ENCODE data around the gene ALG2.
A peak's percentile ranks its signal among the peaks of the same experiment; 100 is the strongest.
"Not testable (repeated sequence)": the region's sequence is repeated elsewhere in the genome, so short reads cannot be mapped to it uniquely, and the experiment has no call there.

The ALG2 gene

DNA sequence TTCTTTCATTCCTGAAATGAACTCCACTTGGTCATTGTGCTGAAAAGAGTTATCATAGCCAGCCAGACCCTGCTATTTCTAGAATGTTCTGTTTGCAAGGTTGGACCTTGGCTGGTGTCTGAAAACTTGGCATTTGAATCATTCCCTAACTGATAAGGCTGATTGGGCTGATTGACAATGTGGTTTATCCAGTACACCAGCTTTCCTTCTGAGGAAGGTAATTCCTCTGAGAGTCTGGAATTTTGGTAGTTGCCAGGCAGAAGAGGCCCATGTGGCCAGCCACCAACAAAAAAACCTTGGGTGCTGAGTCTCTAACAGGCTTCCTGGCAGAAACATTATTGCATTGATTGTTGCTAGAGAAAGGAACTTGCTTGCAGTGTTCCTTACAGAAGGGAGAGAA lies 15.6 kb upstream of the ALG2 start:
- DNase-seq, result no peak

DNA sequence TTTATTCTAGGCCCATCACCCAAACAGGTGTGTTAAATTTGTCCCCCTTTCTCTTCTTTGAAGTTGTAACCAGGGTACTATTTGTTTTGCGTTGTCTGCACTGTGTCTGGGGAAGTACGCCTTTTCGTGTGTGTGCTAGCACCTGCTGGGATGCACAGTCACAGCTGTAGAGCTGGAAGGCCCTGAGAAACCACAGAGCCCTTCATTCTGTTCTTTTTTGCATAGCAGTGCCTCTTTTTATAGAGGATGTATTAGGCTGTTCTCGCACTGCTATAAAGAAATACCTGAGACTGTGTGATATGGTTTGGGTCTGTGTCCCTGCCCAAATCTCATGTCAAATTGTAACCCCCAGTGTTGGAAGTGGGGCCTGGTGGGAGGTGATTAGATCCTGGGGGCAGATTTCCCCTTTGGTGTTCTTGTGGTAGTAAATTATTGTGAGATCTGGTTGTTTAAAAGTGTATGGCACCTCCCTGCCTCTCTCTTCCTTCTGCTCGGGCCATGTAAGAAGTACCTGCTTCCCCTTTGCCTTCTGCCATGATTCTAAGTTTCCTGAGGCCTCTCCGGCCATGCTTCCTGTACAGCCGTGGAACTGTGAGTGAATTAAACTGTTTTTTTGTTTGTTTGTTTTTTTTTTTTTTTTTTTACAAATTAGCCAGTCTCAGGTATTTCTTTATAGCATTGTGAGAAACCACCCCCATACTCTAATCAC lies 14.3 kb upstream of the ALG2 start:
- no peak for DNase-seq

DNA sequence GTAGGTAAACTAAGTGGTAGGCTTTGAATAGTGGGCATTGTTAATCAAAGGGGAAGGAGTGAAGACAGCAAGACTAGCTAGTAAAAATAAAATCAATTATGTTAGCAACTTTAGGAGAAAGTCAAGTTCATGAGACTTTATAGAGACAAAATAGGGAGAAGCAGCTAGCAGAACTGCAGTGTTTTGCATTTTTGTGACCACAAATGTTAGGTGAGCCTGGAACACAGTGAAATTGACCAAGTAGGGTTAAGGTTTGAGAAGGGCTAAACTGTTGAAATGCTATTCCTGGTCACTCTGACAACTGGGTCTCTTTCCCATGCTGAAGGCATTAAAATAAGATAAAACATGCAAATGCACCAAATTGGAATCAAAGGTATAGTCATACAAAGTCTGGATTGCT lies 13.3 kb upstream of the ALG2 start:
- DNase-seq, result no peak

DNA sequence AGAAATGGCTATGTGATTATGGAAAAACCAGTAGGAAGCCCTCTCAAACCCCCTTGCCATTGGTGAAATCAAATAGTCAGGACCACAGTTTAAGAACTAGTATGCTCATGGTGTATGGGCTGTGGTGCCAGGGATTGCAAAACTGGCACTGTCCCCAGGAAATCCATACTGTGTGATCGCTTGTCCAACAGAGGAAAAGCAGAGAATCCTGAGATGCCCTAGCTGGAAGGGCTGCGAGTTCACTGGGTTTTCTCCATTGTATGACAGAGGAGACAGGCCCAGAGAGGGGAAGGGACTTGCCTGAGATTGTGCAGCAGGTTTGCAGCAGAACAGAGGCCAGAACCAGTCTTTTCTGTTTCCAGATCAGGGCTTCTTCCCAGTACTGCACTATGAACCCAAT lies 12.9 kb upstream of the ALG2 start:
- DNase-seq, result no peak

DNA sequence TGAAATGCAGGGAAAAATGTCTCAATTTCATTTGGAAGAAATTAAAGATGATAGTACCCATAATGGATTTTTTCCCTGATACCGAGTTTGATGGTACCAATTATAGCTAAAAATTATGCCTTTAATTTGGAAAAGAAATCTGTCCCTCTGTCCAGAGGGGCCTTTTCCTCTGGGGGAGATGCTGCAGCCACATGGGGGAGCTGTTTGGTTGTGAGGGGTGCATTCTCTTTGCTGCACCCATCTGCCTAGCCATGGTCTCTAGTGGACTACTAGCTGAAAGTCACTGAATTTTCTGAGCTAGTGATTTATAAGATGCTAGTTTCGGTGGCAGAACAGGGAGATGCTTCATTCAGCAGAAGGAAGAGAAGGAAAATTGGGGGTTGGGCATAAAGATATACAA lies 10.0 kb upstream of the ALG2 start:
- DNase-seq, result no peak

DNA sequence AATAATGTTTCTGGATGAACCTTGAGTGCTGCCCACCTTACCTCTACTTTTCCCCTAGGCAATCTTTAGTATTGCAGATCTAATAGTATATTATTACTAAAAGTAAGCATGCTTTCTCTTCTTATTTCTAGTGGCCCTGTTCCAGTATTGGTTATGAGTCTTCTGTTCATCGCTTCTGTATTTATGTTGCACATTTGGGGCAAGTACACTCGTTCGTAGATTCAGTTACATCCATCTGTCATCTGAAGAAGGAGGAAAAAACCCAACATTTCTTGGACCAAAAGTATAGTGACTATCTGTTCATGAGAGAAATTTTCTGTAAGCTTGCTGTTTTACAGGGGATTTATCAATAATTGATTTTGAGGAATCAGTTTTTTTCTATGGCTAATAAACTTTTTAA lies 8.5 kb upstream of the ALG2 start:
- no peak for DNase-seq

DNA sequence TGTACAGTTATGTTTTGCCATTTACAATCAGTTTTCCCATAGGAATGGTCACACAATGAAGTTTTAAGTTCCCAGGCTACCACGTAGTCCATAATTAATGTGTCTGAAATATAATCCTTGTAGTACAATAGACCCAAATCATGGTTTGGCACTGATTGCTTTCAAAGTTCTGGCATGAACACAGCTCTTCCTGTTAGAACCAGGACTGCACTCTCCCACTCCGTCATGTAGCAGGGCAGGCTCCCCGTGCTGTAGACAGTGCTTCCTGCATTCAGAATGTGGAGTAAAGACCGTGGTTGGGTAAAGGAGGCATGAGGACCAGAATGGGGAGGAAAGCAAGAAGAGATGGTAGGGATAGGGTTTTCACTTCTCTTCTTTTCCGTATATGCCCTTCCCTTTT lies 4.3 kb upstream of the ALG2 start:
- no peak for DNase-seq

DNA sequence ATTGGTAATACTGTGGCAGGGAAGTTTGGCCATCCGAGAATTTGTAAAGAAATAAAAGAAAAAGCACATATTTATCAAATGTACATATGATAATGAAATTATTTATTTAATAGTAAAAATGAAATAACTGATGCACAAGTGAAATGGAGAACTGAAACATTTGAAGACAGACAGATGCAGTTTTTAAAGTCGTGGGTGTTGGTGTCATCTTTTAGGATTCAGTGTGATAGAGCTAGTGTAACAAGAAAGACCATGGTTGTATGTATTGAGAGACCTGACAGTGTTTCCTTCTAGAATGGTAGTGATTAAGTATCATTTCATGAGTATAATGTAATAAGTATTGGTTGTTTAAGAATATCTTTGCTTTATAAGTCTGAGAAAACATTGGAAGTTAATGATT lies 2.7 kb upstream of the ALG2 start:
- no peak for DNase-seq

DNA sequence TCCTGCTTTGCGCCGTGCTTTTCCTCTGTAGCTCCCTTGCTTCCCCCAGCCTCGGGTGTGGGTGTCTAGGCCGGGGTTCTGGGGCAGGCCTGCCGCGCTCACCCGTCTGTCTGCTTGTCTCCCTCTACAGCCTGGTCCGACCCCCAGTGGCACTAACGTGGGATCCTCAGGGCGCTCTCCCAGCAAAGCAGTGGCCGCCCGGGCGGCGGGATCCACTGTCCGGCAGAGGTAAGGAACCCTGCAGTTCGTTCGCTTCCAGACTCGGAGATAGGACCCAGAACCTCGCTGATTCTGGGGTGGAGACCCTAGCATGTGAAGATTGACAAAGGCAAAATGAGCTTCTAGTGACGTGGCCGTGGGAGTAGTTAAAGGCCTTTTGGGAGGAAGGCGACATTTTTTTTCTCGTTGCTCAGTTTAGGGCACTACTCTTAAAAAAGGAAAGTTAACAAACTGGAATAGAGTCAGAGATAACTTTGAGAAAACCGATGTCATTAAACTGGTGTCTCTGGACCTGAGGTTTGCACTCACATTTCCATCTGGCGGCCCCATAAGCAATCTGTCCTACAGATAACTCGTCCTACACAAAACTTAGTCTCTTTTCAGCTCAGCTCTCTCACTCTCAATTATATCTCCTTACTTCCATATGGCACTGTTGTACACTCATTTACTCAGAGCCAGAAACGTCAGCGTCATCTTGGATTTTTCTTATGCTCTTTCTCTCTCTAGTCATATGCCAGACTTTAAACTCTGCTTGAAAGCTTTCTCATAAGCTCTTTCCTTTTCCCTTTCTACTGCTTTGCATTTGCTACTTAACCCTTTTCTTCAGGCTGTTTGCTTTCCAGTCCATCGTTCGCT lies 901 bp upstream of the ALG2 start:
- no peak for DNase-seq

DNA sequence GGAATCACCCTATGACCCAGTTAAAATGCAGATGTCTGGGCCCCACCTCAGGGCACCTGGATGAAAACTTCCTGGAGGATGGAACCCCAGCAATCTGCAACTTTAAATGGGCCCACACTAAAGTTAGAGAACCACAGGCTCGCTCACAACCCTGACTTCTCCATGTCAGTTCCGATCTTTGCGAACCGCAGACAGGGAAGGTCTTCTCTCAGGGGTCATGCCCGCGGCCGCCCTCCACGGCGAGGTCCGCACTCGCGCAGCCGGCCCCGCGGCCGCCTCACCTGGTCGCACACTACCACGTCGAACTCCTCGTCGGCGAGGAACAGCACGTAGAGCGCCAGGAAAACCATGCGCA lies 499 bp downstream of the ALG2 start:
- DNase-seq, result no peak

DNA sequence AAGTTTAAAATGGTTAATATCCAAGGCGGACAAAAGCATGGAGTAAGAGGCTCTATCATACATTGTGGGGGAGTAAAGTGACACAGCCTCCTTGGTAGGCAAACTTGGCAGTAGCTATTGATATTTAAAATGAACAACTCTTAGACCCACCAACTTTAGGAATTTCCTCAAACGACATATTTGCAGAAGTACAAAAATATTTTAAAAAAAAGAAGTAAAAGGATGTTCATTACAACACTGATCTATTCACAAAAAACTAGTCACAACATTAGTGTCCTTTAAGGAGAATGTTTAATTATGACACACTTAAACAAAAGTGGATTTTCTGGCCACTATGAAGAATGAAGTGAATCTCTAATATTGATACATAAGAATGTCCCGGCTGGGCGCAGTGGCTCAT lies 1.7 kb downstream of the ALG2 start:
- DNase-seq, result no peak

DNA sequence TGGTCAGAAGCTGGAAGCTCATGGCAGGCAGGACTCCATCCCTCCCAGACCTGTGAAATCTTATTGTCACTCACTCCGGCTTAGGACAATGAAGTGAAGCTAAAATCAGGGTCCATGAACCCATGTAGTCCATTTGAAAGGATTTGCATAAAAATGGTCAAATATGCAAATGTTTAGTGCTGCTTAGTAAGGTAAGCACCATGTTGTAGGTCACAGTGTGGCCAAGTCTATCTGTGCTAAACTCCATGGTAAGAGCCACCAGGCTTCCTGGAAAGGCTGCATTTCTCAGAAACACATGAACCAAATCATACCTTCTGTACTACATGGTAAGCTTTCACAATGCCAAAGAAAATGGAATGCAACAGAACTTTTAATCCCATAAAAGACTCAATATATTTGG lies 5.7 kb downstream of the ALG2 start:
- no peak for DNase-seq

DNA sequence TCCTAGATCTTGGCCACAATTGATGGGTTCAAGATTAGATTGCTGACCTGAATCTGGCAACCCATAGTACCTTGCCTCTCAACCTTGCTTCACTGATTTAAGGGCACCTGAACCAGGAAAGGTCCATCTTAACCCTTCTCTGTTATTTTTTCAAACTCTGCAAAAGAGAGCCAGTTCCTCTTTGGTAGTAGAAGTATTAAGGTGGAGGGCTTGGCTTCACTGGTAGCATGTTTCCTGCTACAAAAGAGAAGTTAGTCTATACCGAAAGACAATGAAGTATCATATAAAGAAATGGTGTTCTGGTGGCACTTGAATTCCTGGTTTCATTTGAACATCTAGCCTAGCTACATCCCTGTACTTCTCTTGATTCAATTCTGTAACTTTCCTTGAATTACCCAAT lies 8.5 kb downstream of the ALG2 start:
- DNase-seq, result no peak

DNA sequence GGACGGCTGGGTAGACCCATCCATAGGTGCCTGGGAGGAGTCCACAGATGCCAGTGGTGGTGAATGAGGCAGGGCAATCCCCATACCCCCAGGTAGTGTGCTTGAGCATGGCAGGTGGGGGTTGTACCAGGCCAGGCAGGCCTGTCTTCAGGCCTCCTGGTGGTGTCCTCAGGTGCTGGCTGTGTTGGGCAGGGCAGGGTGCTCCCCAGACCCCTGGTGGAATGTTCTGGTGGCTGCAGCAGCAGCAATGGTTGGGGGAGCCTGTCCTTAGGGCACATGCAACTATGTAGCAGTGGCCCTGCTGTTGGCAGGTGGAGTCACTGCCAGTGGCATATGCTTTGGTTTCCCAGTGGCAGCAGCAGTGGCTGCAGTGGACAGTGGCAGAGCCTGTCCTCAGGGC lies 10.0 kb downstream of the ALG2 start:
- DNase-seq, result no peak

DNA sequence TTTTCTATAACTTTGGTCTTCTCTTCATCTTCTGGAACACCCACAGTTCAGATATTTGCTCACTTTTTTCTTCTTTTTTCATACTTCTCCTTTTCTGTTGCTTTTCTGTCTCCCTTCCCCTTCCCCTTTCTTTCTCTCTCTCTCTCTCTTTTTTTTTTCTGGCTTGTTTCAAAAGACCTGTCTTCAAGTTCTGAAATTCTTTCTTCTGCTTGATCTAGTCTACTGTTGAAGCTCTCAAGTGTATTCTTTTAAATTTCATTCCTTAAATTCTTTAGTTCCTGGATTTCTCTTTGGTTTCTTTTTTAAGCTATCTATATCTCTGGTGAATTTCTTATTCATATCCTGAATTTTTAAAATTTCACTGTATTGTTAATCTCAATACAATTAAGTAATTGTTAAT lies 11.2 kb downstream of the ALG2 start:
- DNase-seq, result no peak

DNA sequence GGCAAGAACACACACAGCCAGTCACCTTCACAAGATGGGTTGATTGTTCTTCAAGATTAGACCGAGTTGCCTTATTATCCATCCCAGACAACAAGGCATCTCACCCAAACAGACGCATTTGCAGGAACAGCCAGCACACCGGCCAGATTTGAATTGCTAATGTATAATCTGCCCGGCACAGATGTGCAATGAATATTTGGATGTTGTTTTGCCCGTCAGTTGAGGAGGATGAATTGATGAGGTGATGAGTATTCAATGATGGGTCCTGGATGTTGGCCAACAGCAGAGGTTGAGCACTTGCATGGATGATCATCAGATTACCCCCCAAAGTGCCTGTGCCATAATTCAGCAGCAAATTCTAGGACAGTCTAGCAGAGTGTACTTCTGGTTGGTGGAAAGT lies 20.1 kb downstream of the ALG2 start:
- no peak for DNase-seq

DNA sequence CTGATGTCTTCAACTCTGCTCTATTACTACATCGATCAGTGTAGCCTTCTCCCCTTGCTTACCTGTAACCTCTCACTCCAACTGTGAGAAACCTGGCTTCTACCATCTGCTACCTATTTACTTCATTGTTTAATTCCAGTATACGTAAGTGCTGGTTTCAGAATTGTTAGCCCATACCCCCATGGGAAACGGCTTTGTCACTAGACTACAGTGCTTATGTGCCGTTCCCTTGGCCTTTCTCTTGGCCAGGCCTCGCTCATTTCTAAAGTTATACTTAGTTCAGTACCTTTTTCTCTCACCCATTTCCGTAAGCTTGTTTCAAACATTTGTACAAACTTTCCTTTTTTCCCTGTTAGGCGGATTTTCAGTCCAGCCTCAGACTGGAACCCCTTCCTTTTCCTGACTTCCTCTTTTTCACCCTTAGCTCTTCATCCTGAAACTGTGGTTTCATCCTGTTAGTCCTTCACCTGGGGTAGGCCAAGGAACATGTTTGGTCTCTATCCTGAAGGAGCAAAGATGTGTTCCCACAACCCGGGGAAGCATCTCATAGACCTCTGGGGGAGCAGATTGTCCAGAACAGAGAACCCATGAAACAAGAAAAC lies 21.7 kb downstream of the ALG2 start:
- no peak for DNase-seq

DNA sequence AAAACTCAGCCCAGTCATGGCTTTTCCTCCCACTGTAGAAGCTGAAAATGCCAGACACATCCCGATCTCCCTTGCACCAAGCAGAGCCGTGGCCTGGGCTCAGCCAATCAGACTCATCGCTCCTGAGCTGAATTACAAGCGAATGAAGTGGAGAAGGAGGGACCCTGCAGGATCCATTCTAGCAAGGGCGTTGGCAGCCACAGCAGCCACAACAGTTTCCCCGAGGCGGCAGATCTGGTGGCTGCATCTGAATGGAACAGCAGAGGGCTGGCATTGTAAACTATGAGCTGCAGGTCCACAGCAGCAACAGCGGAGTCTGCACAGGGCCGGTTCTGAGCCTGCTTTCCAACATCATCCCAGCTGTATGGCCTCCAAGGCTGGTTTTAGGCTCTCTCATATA lies 23.8 kb downstream of the ALG2 start:
- peak; percentile 0 for DNase-seq

DNA sequence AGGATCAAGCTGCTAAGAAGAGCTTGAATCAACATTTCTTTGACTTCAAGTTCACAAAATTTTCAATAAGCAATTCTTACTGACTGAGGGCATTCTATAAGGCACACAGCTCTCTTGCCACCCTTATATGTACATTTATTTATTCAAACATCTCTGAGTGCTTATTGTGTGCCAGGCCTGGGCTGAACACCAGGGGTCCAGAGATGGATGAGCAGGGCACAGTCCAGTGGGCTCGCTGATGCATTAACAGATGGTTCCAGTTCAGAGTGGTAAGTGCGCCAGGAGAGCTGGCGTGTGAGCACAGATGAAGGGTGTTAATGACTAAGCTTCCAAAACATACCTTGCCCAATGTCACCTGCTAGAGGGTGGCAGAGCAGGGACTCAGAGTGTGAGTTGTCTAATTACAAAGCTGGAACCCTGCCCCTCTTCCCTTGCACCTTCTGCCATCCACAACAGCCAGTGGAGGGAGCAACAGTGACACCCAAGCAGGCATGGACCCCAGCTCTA lies 24.6 kb downstream of the ALG2 start:
- no peak for DNase-seq

DNA sequence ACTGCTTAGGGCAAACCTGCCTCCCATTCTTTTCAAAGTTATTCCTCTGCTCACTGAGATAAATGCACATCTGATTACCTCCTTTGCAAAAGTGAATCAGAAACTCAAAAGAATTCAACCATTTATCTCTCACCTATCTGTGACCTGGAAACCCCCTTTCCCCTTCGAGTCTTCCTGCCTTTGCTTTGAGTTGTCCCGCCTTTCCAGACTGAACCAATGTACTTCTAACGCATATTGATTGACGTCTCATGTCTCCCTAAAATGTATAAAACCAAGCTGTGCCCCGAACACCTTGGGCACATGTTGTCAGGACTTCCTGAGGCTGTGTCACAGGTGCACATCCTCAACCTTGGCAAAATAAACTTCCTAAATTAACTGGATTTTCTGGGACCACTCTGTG lies 25.3 kb downstream of the ALG2 start:
- not testable (repeated sequence) for DNase-seq

DNA sequence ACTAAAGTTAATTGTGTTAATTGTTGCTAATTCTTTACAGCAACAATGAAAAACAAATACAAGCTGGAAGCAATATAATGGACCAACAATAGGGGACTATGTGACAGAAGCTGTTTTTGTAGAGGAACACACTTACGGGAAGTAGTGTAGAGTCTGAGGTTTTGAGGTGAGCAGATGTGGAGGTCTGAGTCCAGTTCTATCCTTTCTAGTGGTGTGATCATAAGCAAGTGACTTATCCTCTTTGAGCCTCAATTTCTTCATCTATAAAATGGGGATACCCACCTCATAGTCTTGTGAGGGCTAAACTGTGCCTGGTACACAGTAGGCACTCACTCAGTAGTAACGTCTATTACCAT lies 28.3 kb downstream of the ALG2 start:
- DNase-seq, result no peak

DNA sequence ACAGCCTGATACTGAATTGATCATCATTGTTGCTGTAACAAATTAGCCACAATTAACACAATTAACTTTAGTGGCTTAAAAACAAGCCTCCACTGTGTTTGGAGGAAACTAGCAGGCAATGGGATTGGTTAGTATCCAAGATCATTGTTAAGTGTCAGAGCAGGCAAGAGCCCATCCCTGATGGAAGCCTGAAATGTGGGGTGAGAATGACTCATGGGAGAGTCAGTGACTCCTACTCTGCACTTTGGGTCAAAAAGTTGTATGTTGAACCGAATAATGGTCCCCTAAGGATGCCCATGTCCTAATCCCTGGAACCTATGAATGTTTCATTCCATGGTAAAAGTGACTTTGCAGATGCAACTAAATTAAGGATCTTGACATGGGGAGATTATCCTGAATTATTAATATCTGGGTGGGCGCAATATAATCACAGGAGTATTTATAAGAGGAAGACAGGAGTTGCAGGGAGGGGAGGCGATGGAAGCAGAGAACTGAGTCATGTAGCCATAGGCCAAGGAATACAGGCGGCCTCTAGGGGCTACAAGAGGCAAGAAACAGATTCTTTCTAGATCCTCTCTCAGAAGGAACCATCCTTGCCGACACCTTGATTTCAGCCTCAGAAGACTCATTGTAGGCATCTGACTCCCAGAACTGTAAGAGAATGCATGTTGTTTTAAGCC lies 28.8 kb downstream of the ALG2 start:
- DNase-seq, result no peak

DNA sequence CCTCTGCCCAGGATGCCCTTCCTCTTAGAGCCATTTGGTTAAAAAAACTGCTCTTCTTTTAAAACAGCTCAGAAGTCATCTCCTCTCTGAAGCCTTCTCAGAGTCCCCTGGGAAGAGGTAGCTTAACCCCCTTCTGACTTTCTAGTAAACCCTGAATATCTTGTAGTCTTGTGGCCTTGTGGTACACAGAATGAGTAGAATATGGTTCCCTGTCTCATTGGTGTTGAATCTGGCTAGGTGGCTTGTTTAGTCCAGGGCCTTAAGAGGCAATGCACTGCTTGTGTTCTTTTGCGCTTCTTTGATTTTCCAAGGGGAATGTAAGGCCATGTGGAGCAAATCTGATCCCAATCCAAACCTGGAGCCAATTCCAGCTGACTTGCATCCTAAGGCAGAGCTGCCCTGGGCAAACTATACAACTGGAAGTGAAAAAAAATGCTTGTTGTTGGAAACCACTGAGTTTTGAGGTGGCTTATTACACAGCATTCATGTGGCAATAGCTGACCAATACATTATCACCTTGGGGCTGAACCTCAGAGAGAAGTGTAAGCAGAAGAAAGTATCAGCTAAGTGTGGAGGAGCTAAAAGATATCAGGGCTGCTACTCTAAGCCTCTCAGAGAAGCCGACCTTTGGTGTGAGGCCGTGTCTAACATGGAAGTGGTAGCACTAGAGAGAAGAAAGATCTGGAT lies 31.0 kb downstream of the ALG2 start:
- no peak for DNase-seq

Data from midbrain (tissue), 1 donor.